Neuronal stem cell (in vitro differentiated cells): ENCODE measurements around the gene DNALI1.
"Not testable (repeated sequence)": the region's sequence is repeated elsewhere in the genome, so short reads cannot be mapped to it uniquely, and the experiment has no call there.

Experiments used
- DNase-seq: peaks from one replicate; pipeline ENCODE4 v3.0.0-alpha.2; 2013; ENCODE audit warnings: low spot score
- H2AFZ ChIP-seq: one replicate; pipeline ENCODE4 v1.6.1; 2013; ENCODE audit warnings: mild to moderate bottlenecking, low read length, inconsistent platforms
- H2AK5ac ChIP-seq: 2 replicates; pipeline ENCODE4 v1.6.1; 2013; ENCODE audit warnings: low read depth, mild to moderate bottlenecking, inconsistent platforms, low read length, moderate library complexity, mixed read lengths
- H2BK120ac ChIP-seq: 2 replicates; pipeline ENCODE4 v1.6.1; 2013; ENCODE audit warnings: low read depth, mild to moderate bottlenecking, inconsistent platforms, low read length, moderate library complexity, mixed read lengths
- H2BK12ac ChIP-seq: one replicate; pipeline ENCODE4 v1.6.1; 2013; ENCODE audit warnings: low read length, inconsistent platforms
- H2BK15ac ChIP-seq: 2 replicates; pipeline ENCODE4 v1.6.1; 2013; ENCODE audit warnings: mild to moderate bottlenecking, low read length, inconsistent platforms, mixed read lengths
- H2BK5ac ChIP-seq: one replicate; pipeline ENCODE4 v1.6.1; 2013; ENCODE audit warnings: inconsistent platforms, mild to moderate bottlenecking, low read length, moderate library complexity
- H3K14ac ChIP-seq: one replicate; pipeline ENCODE4 v1.6.1; 2013; ENCODE audit warnings: low read length, inconsistent platforms
- H3K18ac ChIP-seq: 2 replicates; pipeline ENCODE4 v1.6.1; 2013; ENCODE audit warnings: low read length, inconsistent platforms
- H3K23ac ChIP-seq: 2 replicates; pipeline ENCODE4 v1.6.1; 2013; ENCODE audit warnings: low read depth, mild to moderate bottlenecking, mixed read lengths, low read length, inconsistent platforms; ENCODE audit not compliant: poor library complexity
- H3K27ac ChIP-seq: replicated peaks from 3 replicates; pipeline ENCODE4 v1.5.1; 2013; ENCODE audit warnings: low read length, inconsistent platforms
- H3K27me3 ChIP-seq, 3 experiments: 2 replicates each; pipeline ENCODE4 v1.6.1; 2013; ENCODE audit warnings: low read length in 3 of 3, mild to moderate bottlenecking in 2 of 3, inconsistent platforms in 1 of 3, low read depth in 1 of 3, mixed read lengths in 1 of 3, moderate library complexity in 1 of 3; ENCODE audit not compliant: control insufficient read depth in 3 of 3, insufficient read depth in 3 of 3
- H3K36me3 ChIP-seq, 2 donors: replicated peaks in 1 of 2; 2 replicates each; pipeline ENCODE4 v1.6.1; 2013; ENCODE audit warnings: low read length in 2 of 2; ENCODE audit not compliant: control insufficient read depth in 2 of 2, insufficient read depth in 2 of 2
- H3K4ac ChIP-seq: 2 replicates; pipeline ENCODE4 v1.6.1; 2013; ENCODE audit warnings: inconsistent platforms, mild to moderate bottlenecking, low read length, moderate library complexity
- H3K4me1 ChIP-seq, 2 donors: 1 replicate in 1 of 2; 2 replicates in 1 of 2; pipeline ENCODE4 v1.6.1; 2013; ENCODE audit warnings: low read length in 2 of 2, low read depth in 1 of 2; ENCODE audit not compliant: control insufficient read depth in 2 of 2, insufficient read depth in 1 of 2
- H3K4me2 ChIP-seq: one replicate; pipeline ENCODE4 v1.6.1; 2013; ENCODE audit warnings: mild to moderate bottlenecking, low read length, inconsistent platforms; ENCODE audit not compliant: insufficient read depth, poor library complexity, severe bottlenecking
- H3K4me3 ChIP-seq, 2 donors: 2 replicates each; pipeline ENCODE4 v1.5.1; 2013; ENCODE audit warnings: low read length in 2 of 2, mild to moderate bottlenecking in 2 of 2, inconsistent platforms in 1 of 2, moderate library complexity in 1 of 2
- H3K79me1 ChIP-seq: one replicate; pipeline ENCODE4 v1.6.1; 2013; ENCODE audit warnings: low read depth, mild to moderate bottlenecking, inconsistent platforms, low read length, moderate library complexity
- H3K9ac ChIP-seq: one replicate; pipeline ENCODE4 v1.6.1; 2013; ENCODE audit warnings: mild to moderate bottlenecking, low read depth, low read length, inconsistent platforms; ENCODE audit not compliant: poor library complexity
- H3K9me3 ChIP-seq, 2 donors: replicated peaks in 1 of 2; 2 replicates each; pipeline versions ENCODE3 to v1.6.1; 2013; ENCODE audit warnings: low read length in 2 of 2, mild to moderate bottlenecking in 2 of 2, inconsistent platforms in 1 of 2, low read depth in 1 of 2, mixed read lengths in 1 of 2, moderate library complexity in 1 of 2; ENCODE audit not compliant: control insufficient read depth in 2 of 2, insufficient read depth in 1 of 2
- H4K8ac ChIP-seq: one replicate; pipeline ENCODE4 v1.6.1; 2013; ENCODE audit warnings: low read depth, mild to moderate bottlenecking, inconsistent platforms, low read length, moderate library complexity
- H4K91ac ChIP-seq: one replicate; pipeline ENCODE4 v1.6.1; 2013; ENCODE audit warnings: low read length, low read depth, mild to moderate bottlenecking, inconsistent platforms; ENCODE audit not compliant: poor library complexity
- WGBS, 2 donors: extraction: QIAGEN DNeasy Blood & Tissue Kit; methylation state at CpG; one replicate each; pipeline ENCODE4 v1.1.7; 2013; ENCODE audit warnings: missing lambda C conversion rate in 2 of 2, mixed read lengths in 1 of 2; ENCODE audit not compliant: insufficient read length in 2 of 2, insufficient replicate concordance in 1 of 2; ENCODE audit errors: extremely low coverage in 2 of 2; 5-methylcytosine and 5-hydroxymethylcytosine counted together

Gene DNALI1

DNA sequence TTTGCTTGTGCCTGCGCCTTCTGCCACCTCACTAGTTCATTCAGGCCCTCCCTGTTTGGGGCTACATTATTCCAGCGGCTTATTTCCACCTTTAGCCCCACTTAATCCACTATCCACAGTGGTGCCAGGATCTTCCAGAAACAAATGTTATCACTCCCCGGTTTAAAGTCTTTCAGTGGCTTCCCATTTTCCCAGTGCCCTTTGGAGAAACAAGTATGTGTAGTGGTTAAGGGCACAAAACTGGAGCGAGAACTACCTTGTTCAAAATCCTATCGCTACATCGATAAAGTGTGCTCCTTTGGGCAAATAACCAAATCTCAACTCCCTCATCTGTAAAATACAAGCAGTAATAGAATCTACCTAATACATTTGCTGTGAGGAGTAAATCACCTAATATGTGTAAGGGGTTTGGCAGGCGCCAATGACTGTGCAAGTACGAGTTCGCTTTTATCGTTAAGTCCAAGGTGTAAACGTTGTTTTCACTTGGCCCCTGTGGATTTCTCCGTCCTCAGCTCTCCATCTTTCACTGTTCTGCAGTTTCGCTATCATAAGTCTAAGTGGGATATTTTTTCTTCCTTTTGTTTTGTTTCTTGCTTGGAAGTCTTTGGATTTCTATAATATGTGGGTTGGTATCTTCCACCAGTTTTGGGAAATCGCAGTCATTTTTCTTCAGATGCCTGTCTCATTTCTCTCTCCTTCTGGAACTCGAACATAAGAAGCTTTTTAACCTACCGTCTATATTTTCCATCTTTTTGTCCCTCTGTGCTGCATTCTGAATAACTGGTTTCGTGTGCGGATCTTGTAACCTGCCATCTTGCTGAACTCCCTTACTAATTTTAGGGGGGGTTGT is 41.3 kb upstream of the DNALI1 start:
- Histone ChIP-seq H2BK15ac (no peak overlapping the region), H2BK12ac (no peak overlapping the region), H3K36me3 (peaks cover 4 to 30% of the 10 kb centered on the region in 2 donors), H3K4me3 (peak overlapping the region; percentile 60 to 78), H2BK5ac (no peak overlapping the region), H3K23ac (no peak overlapping the region), H4K8ac (no peak overlapping the region), H2AK5ac (no peak overlapping the region), H3K27me3 (peaks cover 0 to 2% (median 0%) of the 10 kb centered on the region in 3 experiments), H4K91ac (no peak overlapping the region), H3K4ac (no peak overlapping the region), H3K18ac (no peak overlapping the region), H3K9ac (peak overlapping the region; percentile 94), H2AFZ (peak overlapping the region; percentile 90), H3K4me1 (peaks cover 9 to 12% of the 10 kb centered on the region in 2 donors), H2BK120ac (no peak overlapping the region), H3K4me2 (peak overlapping the region; percentile 92), H3K79me1 (peaks cover 2% of the 10 kb centered on the region), H3K9me3 (no peaks in the 10 kb centered on the region), H3K27ac (no peak overlapping the region), H3K14ac (no peak overlapping the region)
- no CpG with 5 or more reads among the region's 18 CpGs for WGBS, 2 donors
- DNase-seq, result no peak

DNA sequence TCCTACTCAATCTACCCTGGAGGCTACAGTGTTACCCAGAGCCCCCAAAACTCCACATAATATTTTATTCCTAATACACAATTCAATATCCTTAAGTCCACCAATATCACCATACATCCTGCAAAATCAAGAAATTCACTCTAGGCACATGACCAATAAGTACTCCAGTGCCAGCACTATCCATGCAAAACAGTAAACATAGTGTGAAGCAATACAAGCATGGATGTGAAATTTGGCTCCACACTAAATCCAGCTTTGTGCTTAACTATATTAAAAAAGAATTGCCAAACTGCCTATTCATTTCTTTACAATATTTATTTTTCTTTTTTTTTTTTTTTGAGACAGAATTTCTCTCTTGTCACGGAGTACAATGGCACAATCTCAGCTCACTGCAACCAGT is 39.2 kb upstream of the DNALI1 start:
- H3K36me3 ChIP-seq, result peaks cover 2 to 11% of the 10 kb centered on the region in 2 donors
- no peak overlapping the region for H2BK120ac ChIP-seq

DNA sequence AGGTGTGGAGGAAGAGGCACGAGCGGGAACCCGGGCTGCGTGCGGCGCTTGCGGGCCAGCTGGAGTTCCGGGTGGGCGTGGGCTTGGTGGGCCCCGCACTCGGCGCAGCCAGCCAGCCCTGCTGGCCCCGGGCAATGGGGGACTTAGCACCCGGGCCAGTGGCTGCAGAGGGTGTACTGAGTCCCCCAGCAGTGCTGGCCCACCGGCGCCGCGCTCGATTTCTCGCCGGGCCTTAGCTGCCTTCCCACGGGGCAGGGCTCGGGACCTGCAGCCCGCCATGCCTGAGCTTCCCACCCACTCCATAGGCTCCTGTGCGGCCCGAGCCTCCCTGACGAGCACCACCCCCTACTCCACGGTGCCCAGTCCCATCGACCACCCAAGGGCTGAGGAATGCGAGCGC is 38.5 kb upstream of the DNALI1 start:
- H3K27ac ChIP-seq, H4K8ac ChIP-seq, H3K4me2 ChIP-seq, H3K9me3 ChIP-seq, H3K4me3 ChIP-seq, H2BK12ac ChIP-seq, H3K4ac ChIP-seq, H2BK120ac ChIP-seq, H3K36me3 ChIP-seq, H2BK5ac ChIP-seq, DNase-seq, H3K18ac ChIP-seq, H3K14ac ChIP-seq, H4K91ac ChIP-seq, H2AK5ac ChIP-seq, H3K23ac ChIP-seq, H3K27me3 ChIP-seq, H2AFZ ChIP-seq, H3K9ac ChIP-seq, H3K79me1 ChIP-seq, H2BK15ac ChIP-seq: not testable (repeated sequence)
- no CpG with 5 or more reads among the region's 31 CpGs for WGBS, 2 donors
- peaks cover 9 to 11% of the 10 kb centered on the region in 2 donors for H3K4me1 ChIP-seq

More for the DNA sequence above, 39.2 kb upstream of the DNALI1 start:
- no peak overlapping the region for H2BK15ac ChIP-seq
- no peak overlapping the region for H3K23ac ChIP-seq
- no peak overlapping the region for H3K27ac ChIP-seq
- H3K9ac ChIP-seq, result no peak overlapping the region
- H3K79me1 ChIP-seq, result peaks cover 2% of the 10 kb centered on the region
- peaks cover 0 to 2% (median 0%) of the 10 kb centered on the region in 3 experiments for H3K27me3 ChIP-seq
- no peak overlapping the region for H4K91ac ChIP-seq
- no peaks in the 10 kb centered on the region for H3K9me3 ChIP-seq
- H2BK5ac ChIP-seq, result no peak overlapping the region
- H3K4ac ChIP-seq, result no peak overlapping the region
- no peak overlapping the region for H3K18ac ChIP-seq
- no peak for DNase-seq
- H2AK5ac ChIP-seq, result no peak overlapping the region
- H3K4me3 ChIP-seq, result no peak overlapping the region
- H3K4me1 ChIP-seq, result peaks cover 9 to 12% of the 10 kb centered on the region in 2 donors
- H2BK12ac ChIP-seq, result no peak overlapping the region
- no peak overlapping the region for H3K4me2 ChIP-seq
- WGBS, 2 donors, result no CpG with 5 or more reads among the region's 1 CpG
- no peak overlapping the region for H2AFZ ChIP-seq
- no peak overlapping the region for H3K14ac ChIP-seq
- no peak overlapping the region for H4K8ac ChIP-seq

GRCh38 chr1:37518929-37519328 is 37.8 kb upstream of the DNALI1 start:
- H3K14ac ChIP-seq, H4K91ac ChIP-seq, H3K27ac ChIP-seq, H2AK5ac ChIP-seq, H4K8ac ChIP-seq, H3K79me1 ChIP-seq, H2BK5ac ChIP-seq, H3K18ac ChIP-seq, H2BK12ac ChIP-seq, H3K9ac ChIP-seq, H3K36me3 ChIP-seq, H2BK15ac ChIP-seq, H3K4me1 ChIP-seq, H3K4me2 ChIP-seq, DNase-seq, H3K27me3 ChIP-seq, H3K23ac ChIP-seq, H3K4ac ChIP-seq, H3K9me3 ChIP-seq, H3K4me3 ChIP-seq, H2BK120ac ChIP-seq: not testable (repeated sequence)
- no CpG with 5 or more reads among the region's 15 CpGs for WGBS, 2 donors
- peak overlapping the region; percentile 72 for H2AFZ ChIP-seq
